ENCODE data around the gene ADGRG1.
"Not testable (repeated sequence)": the region's sequence is repeated elsewhere in the genome, so short reads cannot be mapped to it uniquely, and the experiment has no call there.

ADGRG1 gene

DNA sequence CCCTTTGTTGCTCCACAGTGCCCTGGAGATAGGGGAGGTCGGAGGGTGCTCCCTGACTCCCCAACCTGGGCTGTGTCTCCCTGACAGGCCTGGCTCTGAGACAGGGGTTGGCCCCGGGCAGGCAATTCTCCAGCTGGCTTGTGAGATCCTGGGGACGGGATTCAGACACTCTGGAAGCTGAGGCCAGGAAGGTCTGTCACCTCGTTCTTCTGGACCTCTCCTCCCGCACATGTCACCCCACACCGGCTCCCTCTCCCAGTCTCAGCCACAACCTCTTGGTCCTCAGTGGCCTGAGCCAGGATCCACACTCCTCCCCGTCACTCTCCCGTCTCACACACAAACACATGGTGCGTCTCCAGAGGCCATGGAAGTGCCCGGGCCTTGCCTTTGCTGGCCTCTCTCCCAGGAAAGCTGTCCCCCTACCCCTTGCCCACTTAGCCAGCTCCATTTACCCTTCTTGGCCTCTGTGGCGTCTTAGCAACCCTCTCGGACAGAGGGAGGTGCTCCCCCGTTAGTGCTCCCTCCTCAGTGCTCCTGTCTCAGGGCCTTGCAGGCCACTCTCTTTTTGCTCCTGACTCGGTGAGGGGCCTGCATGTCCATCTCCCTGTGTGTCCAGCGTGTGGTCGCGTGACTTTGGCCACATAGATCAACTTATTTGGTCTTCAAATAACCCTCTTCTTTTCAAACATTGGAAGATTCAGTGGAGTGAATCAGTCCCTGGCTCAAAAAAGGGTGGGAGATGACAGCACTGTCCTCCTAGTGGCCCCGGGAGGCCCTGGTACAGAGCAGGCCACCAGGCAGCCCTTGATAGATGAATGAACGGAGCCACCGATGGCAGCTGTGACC is 40.4 kb downstream of the ADGRG1 start:
- DNase-seq = no peak

GRCh38 chr16:57669476-57670162 is 41.2 kb downstream of the ADGRG1 start:
- DNase-seq = no peak

DNA sequence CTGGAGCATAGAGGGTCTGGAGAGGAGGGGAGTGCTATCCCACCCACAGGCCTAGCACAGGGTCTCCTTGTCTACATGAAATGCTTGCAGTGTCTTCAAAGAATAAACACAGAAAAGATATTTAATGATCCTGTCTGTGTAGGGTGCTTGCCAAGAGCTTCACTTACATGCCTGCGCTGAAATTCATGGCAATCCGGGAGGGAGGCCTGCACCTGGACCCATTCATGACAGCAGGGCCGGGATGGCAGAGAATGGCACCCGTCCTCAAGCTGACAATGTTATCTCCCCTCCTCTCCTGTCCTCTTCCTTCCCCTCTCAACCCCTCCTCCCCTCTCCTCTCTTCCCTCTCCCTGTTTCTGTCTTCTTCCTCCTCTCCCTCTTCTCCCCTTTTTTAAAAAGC is 41.8 kb downstream of the ADGRG1 start:
- DNase-seq = no peak

DNA sequence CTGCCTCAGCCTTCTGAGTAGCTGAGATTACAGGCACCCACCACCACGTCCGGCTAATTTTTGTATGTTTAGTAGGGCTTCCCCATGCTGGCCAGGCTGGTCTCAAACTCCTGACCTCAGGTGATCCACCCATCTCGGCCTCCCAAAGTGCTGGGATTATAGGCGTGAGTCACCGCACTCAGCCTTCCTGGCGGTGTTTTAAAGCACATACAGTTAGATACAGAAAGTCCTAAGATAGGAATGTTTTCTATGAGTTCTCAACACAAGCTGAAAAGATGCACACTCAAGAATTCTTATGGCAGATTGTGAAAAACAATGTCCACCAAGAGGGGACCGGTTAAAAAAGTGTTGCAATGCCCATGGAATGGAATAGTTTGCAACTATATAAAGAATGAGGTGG is 43.0 kb downstream of the ADGRG1 start:
- not testable (repeated sequence) for DNase-seq

DNA sequence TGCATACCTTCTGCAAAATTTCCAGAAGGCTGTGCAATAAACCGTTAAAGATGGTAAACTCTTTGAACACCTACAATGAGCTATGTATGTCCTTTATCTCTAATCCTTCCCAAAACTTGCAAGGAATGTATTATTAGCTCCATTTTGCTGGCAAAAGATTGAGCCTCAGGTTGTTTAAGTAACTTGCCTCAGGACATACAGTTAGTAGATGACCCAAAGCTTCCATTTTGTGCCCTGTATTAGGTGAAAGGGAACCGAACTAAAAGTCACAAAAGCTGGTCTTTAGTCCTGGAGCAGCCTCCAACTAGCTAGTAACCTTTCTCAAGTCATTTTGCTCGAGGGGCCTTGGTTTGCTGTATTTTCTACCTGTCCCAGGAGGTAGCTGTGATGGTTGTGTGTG is 44.0 kb downstream of the ADGRG1 start:
- DNase-seq = no peak

- no peak for DNase-seq
Observed at GRCh38 chr16:57672824-57673223, 44.4 kb downstream of the ADGRG1 start.

GRCh38 chr16:57675741-57676551 is 47.5 kb downstream of the ADGRG1 start:
- peak; percentile 23 for DNase-seq

DNA sequence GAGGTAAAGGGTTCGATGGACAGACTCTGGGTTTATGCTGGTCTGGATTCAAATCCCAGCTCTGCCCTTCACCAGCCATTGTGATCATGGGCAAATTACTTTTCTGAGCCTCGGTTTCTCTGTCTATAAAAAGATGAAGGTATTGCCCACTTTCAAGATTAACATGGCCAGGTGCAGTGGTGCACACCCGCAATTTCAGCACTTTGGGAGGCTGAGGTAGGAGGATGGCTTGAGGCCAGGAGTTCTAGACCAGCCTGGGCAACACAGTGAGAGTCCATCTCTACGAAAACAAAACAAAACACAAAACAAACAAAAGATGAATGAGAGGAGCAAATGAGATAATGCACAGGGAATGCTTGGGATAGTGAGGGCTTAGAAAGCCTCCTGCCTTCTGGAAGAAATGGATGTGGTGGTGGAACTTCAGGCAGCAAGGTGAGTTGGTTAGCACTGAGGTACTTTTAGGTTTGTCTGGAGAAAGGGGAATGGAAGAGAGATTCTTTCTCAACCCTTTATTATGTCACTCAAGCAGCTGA is 48.2 kb downstream of the ADGRG1 start:
- DNase-seq = no peak

- DNase-seq = no peak
Observed at GRCh38 chr16:57677622-57678369, 49.4 kb downstream of the ADGRG1 start.

DNA sequence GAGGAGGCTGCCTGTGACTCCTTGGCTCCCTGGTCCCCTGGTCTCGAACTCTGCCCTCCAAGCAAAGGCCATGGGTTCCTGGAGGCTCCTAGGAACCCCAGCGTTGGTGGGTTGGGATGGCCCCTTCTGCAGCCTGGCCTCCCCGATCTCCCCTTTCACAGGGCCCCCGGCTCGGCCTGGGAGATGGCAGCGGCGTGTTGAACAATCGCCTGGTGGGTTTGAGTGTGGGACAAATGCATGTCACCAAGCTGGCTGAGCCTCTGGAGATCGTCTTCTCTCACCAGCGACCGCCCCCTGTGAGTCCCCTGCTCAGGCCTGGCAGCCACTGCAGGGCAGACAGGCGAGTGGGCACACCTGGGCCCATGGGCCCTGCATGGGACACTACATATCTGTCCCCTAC is 50.6 kb downstream of the ADGRG1 start:
- no peak for DNase-seq

DNA sequence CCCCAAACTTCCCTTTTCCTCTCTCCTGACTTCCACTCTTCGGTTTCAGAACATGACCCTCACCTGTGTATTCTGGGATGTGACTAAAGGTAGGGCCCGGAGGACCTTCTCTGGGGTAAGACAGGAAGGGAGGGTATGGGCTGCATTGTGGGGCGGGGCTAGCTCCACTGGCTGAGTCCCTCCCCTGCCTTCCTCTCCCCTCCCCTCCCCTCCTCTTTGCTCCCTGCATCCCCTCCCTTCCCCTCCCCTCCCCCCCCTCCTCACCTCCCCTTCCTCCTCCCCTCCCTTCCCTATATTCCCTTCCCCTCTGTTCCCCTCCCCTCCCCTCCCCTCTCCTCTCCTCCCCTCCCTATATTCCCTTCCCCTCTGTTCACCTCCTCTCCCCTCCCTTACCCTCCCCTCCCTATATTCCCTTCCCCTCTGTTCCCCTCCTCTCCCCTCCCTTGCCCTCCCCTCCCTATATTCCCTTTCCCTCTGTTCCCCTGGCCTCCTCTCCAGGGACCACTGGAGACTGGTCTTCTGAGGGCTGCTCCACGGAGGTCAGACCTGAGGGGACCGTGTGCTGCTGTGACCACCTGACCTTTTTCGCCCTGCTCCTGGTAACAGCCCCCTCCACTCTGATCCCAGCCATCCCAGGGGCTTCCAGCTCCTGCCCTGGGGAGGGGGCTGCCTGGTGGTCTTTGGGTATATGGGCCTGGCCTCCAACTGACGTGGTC is 51.5 kb downstream of the ADGRG1 start:
- no peak for DNase-seq

DNA sequence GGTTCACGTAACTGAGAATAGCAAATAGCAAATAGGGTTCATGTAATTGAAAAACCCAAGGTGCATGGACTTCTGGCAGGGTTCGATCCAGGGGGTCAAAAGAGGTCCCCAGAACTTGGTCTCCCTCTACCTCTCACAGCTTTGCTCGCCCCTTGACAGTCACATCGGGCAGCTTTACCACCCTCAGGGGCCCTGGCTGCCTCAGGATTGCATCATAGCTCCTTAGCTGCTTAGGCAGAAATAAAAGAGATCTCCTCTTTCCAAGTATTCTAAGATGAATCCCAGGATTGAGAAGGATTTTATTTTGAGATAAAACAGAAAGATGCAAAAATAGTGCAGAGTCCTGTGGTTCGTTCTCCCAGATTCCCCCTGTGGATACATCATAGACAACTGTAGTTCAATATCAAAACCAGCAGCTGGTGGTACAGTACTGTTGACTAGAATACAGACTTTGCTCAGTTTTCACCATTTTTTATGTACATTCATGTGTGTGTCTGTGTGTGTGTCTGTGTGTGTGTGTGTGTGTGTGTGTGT is 52.5 kb downstream of the ADGRG1 start:
- DNase-seq = no peak

DNA sequence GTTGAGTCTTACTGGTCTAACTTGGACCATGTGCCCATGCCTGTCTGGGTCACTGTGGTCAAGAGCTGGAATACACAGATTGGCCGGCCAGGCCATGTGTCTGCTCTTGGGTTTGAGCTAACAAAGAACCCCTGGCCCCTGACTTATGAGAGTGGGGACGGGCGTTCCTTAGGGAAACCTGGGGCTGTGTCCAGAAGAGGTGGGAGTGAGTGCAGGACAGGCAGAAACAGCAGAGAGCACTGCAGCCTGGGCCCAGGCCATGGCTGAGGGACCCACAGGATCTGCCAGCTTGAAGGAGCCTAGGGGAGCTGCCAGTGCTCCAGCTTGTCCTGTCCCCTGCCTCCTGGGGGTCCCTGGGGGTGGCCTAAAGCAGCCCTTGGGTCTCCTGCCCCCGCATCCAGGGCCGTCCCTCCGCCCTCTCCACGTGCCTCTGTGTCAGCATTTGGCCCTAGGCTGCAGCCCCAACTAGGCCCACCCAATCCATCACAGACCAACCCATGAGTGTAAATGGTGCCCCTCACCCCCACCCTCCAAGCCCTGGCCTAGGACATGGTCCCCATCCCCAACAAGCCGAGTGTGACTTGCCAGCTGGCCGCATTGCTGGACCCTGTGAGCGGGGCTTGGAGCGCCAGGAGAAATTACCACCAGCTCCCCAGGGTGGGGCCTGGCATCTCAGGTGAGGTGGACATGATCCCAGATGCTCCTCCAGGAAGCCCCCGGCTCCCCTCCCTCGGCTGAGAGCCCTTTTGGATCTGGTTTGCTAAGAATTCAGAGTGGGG is 53.7 kb downstream of the ADGRG1 start:
- DNase-seq = no peak

GRCh38 chr16:57682809-57683635 is 54.6 kb downstream of the ADGRG1 start:
- no peak for DNase-seq

- DNase-seq = no peak
Observed at GRCh38 chr16:57683636-57684545, 55.5 kb downstream of the ADGRG1 start.

DNA sequence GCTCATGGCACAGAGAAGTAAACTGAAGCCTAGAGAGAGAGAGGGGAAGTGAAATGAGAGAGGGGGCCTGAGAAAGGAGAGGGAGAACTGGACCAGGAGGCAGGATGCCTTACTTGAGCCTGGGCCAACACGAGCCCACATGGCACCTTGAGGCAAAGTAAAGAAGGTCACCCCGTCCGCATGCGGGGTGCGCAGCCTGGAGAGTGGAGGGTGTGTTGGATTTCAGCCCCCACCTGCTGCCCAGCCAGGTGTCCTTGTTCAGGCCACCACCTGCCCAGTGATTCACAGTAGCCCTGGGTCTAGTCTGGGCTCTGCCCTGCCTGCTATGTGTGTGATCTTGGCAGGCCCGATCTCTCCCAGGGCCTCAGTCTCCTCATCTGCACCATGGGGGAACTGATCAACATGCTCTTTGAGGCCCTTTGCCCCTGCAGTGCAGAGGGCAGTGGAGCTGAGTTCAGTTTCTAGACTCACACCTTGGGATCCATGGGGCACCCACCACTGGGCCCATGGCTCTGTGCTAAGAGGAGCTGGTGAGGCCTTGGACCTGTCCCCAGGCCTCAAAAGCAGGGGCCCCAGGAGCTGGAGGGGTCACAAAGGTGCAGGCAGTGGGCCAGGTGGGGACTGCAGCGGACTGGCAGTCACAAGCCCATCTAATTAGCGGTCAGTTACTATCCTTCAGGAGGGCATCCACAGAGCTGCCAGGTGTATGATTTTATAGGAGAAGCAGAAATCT is 56.4 kb downstream of the ADGRG1 start:
- DNase-seq = no peak

DNA sequence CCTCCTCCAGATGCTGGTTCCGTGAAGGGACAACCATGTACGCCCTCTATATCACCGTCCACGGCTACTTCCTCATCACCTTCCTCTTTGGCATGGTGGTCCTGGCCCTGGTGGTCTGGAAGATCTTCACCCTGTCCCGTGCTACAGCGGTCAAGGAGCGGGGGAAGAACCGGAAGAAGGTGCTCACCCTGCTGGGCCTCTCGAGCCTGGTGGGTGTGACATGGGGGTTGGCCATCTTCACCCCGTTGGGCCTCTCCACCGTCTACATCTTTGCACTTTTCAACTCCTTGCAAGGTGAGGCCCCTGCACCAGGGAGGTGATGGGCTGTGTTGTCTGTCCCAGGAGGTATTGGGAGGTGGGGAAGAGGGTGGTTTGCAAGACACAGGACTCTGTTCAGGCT is 57.2 kb downstream of the ADGRG1 start:
- DNase-seq = no peak

DNA sequence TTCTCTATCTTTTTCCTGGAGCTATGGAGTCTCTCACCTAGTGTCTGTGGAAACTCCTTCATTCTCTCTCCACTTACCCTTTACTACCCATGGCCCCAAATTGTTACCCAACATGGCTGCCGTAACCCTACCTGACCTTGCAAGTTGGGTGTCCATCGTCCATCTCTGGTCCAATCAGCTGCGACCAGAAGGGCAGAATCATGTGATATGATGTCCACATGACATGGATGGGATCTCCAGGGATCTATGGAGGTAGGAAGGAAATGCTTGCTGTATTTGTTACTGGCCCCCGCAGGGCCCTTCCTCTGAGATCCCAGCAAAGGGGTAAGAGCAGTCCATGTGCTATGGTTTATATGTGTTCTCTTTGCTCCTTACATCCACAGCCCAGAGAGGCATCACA is 58.1 kb downstream of the ADGRG1 start:
- no peak for DNase-seq
